ENCODE results near the gene KDM4F. TPM values are rescaled to one million over a fixed set of nuclear protein-coding genes. Genes with fewer than 3 reads are reported as not detected.
A peak's percentile ranks its signal among the peaks of the same experiment; 100 is the strongest.

KDM4F gene
- total RNA-seq, 1 donor from 2014 or later = not detected

GRCh38 chr11:95058621-95059020 is 9.4 kb downstream of the KDM4F start:
- Histone ChIP-seq H3K36me3 (no peaks in the 10 kb centered on the region), H3K4me1 (no peaks in the 10 kb centered on the region), H3K4me3 (no peak overlapping the region), H3K27me3 (no peaks in the 10 kb centered on the region), H3K27ac (no peak overlapping the region), H3K9me3 (no peaks in the 10 kb centered on the region)
- intact Hi-C loops (cut with DNase I) = no loop called here
- TF ChIP-seq CTCF (IDR thresholded peaks at IDR 0.05) = no peak
- no peak for TF ChIP-seq POLR2A (IDR thresholded peaks at IDR 0.05)
- DNase-seq (ENCODE audit: extremely low spot score in 2 of 2) = no peak

GRCh38 chr11:95059046-95059445 is 9.8 kb downstream of the KDM4F start:
- Histone ChIP-seq H3K36me3 (no peaks in the 10 kb centered on the region), H3K4me3 (no peak overlapping the region), H3K27ac (no peak overlapping the region), H3K4me1 (no peaks in the 10 kb centered on the region), H3K9me3 (no peaks in the 10 kb centered on the region), H3K27me3 (no peaks in the 10 kb centered on the region)
- no peak for DNase-seq (ENCODE audit: extremely low spot score in 2 of 2)
- TF ChIP-seq POLR2A (IDR thresholded peaks at IDR 0.05) = no peak
- no peak for TF ChIP-seq CTCF (IDR thresholded peaks at IDR 0.05)
- no peak for TF ChIP-seq POLR2AphosphoS5 (IDR thresholded peaks at IDR 0.05; ENCODE audit: insufficient read depth in 1 of 2, low read depth in 1 of 2)
- intact Hi-C loops (cut with DNase I) = no loop called here

GRCh38 chr11:95065336-95065735 is 16.1 kb downstream of the KDM4F start:
- Histone ChIP-seq H3K4me1 (peaks cover 22% of the 10 kb centered on the region), H3K27me3 (no peaks in the 10 kb centered on the region), H3K36me3 (no peaks in the 10 kb centered on the region), H3K4me3 (no peak overlapping the region), H3K27ac (no peak overlapping the region), H3K9me3 (no peaks in the 10 kb centered on the region)
- intact Hi-C loops (cut with DNase I) = no loop called here
- TF ChIP-seq POLR2AphosphoS5 (IDR thresholded peaks at IDR 0.05; ENCODE audit: insufficient read depth in 1 of 2, low read depth in 1 of 2) (no peak), CTCF (IDR thresholded peaks at IDR 0.05) (no peak), POLR2A (IDR thresholded peaks at IDR 0.05) (no peak)
- no peak for DNase-seq (ENCODE audit: extremely low spot score in 2 of 2)

- intact Hi-C loops (cut with DNase I) = loop anchor here (2.0 kb wide), 1 partner anchor 84 kb away; no protein-coding TSS in a partner anchor
Measured at GRCh38 chr11:95066716-95067038, 17.5 kb downstream of the KDM4F start, which contains the start of gene SRSF8. SRSF8 (plus strand) TSS chr11:95066919; CDS start chr11:95067227, 308 bp downstream.

More at GRCh38 chr11:95066716-95067038, 17.5 kb downstream of the KDM4F start, which contains the start of gene SRSF8:
- peak within 1 kb of the TSS; percentile 95 for H3K27ac ChIP-seq
- no peaks in the 10 kb centered on the region for H3K27me3 ChIP-seq
- no peak for DNase-seq (ENCODE audit: extremely low spot score in 2 of 2)
- no peak for TF ChIP-seq CTCF (IDR thresholded peaks at IDR 0.05)
- no peak for TF ChIP-seq POLR2A (IDR thresholded peaks at IDR 0.05)
- no peak for TF ChIP-seq POLR2AphosphoS5 (IDR thresholded peaks at IDR 0.05; ENCODE audit: insufficient read depth in 1 of 2, low read depth in 1 of 2)
- peaks cover 27% of the 10 kb centered on the region for H3K4me1 ChIP-seq
- H3K4me3 ChIP-seq = peak within 1 kb of the TSS; percentile 53 to 60
- H3K9me3 ChIP-seq = no peaks in the 10 kb centered on the region
- H3K36me3 ChIP-seq = no peaks in the 10 kb centered on the region
